HCT116 (cell line): Measurements from ENCODE around the gene ZNF300.

ENCODE experiments used
- ATF3 ChIP-seq: IDR thresholded peaks from 2 replicates; pipeline ENCODE4 v1.6.1; 2012
- CTCF ChIP-seq, 3 experiments: fragments of 200-600 bp in 1 of 3; sonication (generic) in 1 of 3; IDR thresholded peaks in 2 of 3; conservative IDR thresholded peaks in 1 of 3; 2 replicates each; pipeline ENCODE4 v1.5.1; 2012 to 2017; ENCODE audit warnings: low read depth in 2 of 3, low read length in 2 of 3, antibody characterized with exemption in 1 of 3, borderline replicate concordance in 1 of 3, control low read depth in 1 of 3, mild to moderate bottlenecking in 1 of 3, mixed read lengths in 1 of 3, mixed run types in 1 of 3, moderate library complexity in 1 of 3; ENCODE audit not compliant: insufficient read depth in 1 of 3
- ELF1 ChIP-seq: IDR thresholded peaks from 2 replicates; pipeline ENCODE4 v1.6.1; 2012; ENCODE audit warnings: low read depth, borderline replicate concordance
- EZH2 ChIP-seq: fragments of 200-600 bp; sonication (generic); IDR thresholded peaks from 2 replicates; pipeline ENCODE4 v1.6.1; 2017; ENCODE audit warnings: antibody characterized with exemption, mixed run types
- POLR2A ChIP-seq: IDR thresholded peaks from 2 replicates; pipeline ENCODE4 v1.7.0; 2011; ENCODE audit warnings: borderline replicate concordance; ENCODE audit not compliant: insufficient read depth, insufficient read length; ENCODE audit errors: extremely low read depth
- POLR2AphosphoS5 ChIP-seq: IDR thresholded peaks from 2 replicates; pipeline ENCODE4 v1.6.1; 2011; ENCODE audit warnings: mild to moderate bottlenecking, low read depth, low read length, moderate library complexity
- RAD21 ChIP-seq: IDR thresholded peaks from 2 replicates; pipeline ENCODE4 v1.6.1; 2012; ENCODE audit warnings: low read depth, mild to moderate bottlenecking
- SIN3A ChIP-seq: IDR thresholded peaks from 2 replicates; pipeline ENCODE4 v1.6.1; 2012; ENCODE audit warnings: low read depth
- SP1 ChIP-seq: IDR thresholded peaks from 2 replicates; pipeline ENCODE4 v1.6.1; 2012; ENCODE audit warnings: low read depth
- YY1 ChIP-seq: IDR thresholded peaks from 2 replicates; pipeline ENCODE4 v1.6.1; 2011; ENCODE audit warnings: low read length, low read depth, moderate library complexity, mild to moderate bottlenecking; ENCODE audit not compliant: insufficient replicate concordance; ENCODE audit errors: extremely low read depth
- ZBTB33 ChIP-seq: IDR thresholded peaks from 2 replicates; pipeline ENCODE4 v1.6.1; 2011; ENCODE audit warnings: mild to moderate bottlenecking, low read length, moderate library complexity; ENCODE audit not compliant: insufficient replicate concordance; ENCODE audit errors: extremely low read depth
- ZNF274 ChIP-seq: fragments of 200-500 bp; sonication (Bioruptor generic); IDR thresholded peaks from 2 replicates; pipeline ENCODE4 v1.6.1; 2014; ENCODE audit warnings: mild to moderate bottlenecking, low read depth, low read length, inconsistent platforms

DNA sequence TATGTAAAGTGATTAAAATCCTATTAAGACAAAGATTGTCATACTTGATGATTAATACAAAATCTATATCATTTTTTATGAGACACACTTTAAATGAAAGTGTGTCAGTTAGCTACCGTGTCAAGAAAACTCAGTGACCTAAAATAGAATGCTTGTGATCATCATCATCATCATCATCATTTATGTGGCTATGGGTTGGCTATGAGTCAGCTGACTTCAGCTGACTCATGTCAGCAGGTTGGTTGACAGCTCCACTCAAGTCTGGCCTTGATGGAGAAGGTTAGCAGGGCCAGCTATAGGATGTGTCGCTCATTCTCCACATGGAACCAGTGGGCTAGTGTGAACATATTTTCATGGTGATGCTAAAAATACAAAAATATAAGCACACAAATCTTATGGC, 43.8 kb upstream of the ZNF300 start:
- TF ChIP-seq EZH2 (no peak), ZNF274 (no peak), POLR2A (no peak), SP1 (no peak), CTCF (IDR thresholded peaks at IDR 0.05 in 2 of 3, conservative IDR thresholded peaks at IDR 0.05 in 1 of 3; ENCODE audit: borderline replicate concordance in 1 of 3, insufficient read depth in 1 of 3, low read depth in 2 of 3, low read length in 2 of 3) (no peak), POLR2AphosphoS5 (no peak), RAD21 (no peak), ZBTB33 (no peak), ATF3 (no peak), ELF1 (no peak), YY1 (no peak), SIN3A (no peak)
